Stimulated activated CD8-positive, alpha-beta memory T cell treated with anti-CD3 and anti-CD28 coated beads, Interleukin-12 subunit alpha, Interleukin-12 subunit beta, amount 100 ng/mL, for 24 hours (primary cell): ENCODE measurements around the gene APP.

Experiments used
- DNase-seq: peaks from one replicate; pipeline ENCODE4 v3.0.0-alpha.2; 2020; ENCODE audit errors: extremely low read depth

APP gene

GRCh38 chr21:26170471-26171257, at the start of gene APP:
APP (minus strand) TSS chr21:26170770; CDS start chr21:26170620, 150 bp downstream.
- peak; percentile 56 for DNase-seq

GRCh38 chr21:26212220-26212619, 41.6 kb upstream of the APP start:
- DNase-seq = no peak

GRCh38 chr21:26210614-26211013, 40.0 kb upstream of the APP start:
- DNase-seq = no peak

- DNase-seq = no peak
Observed at GRCh38 chr21:26207021-26207420, 36.5 kb upstream of the APP start.

- no peak for DNase-seq
Observed at GRCh38 chr21:26199456-26199855, 28.9 kb upstream of the APP start.

GRCh38 chr21:26195708-26196107, 25.1 kb upstream of the APP start:
- no peak for DNase-seq

- no peak for DNase-seq
Observed at GRCh38 chr21:26194811-26195251, 24.3 kb upstream of the APP start.

- DNase-seq = no peak
Observed at GRCh38 chr21:26194326-26194725, 23.8 kb upstream of the APP start.

- DNase-seq = no peak
Observed at GRCh38 chr21:26191609-26192008, 21.0 kb upstream of the APP start.

- no peak for DNase-seq
Observed at GRCh38 chr21:26188422-26188821, 17.9 kb upstream of the APP start.

- DNase-seq = no peak
Observed at GRCh38 chr21:26185446-26185845, 14.9 kb upstream of the APP start.

GRCh38 chr21:26185021-26185420, 14.5 kb upstream of the APP start:
- DNase-seq = no peak

GRCh38 chr21:26179501-26179900, 8.9 kb upstream of the APP start:
- no peak for DNase-seq

- no peak for DNase-seq
Observed at GRCh38 chr21:26177746-26178426, 7.3 kb upstream of the APP start.

- DNase-seq = no peak
Observed at GRCh38 chr21:26177187-26177586, 6.6 kb upstream of the APP start.

GRCh38 chr21:26171258-26172100, 909 bp upstream of the APP start:
- DNase-seq = no peak

GRCh38 chr21:26169611-26170470, 729 bp downstream of the APP start:
- DNase-seq = no peak

- no peak for DNase-seq
Observed at GRCh38 chr21:26169061-26169610, 1.4 kb downstream of the APP start.

- no peak for DNase-seq
Observed at GRCh38 chr21:26168371-26168770, 2.2 kb downstream of the APP start.

- DNase-seq = no peak
Observed at GRCh38 chr21:26167593-26167992, 3.0 kb downstream of the APP start.

GRCh38 chr21:26165331-26165730, 5.2 kb downstream of the APP start:
- DNase-seq = no peak
